Heart left ventricle (tissue), 16 donors: ENCODE results near the gene SRBD1. TPM values are rescaled to one million over a fixed set of nuclear protein-coding genes. Genes with fewer than 3 reads are reported as not detected.

Experiments
- ATAC-seq, 4 donors: fragments of 200-7000 bp; cut with Tn5 transposase; one replicate each; pipeline ENCODE4 v1.9.1; 2020 to 2022; ENCODE audit warnings: moderate library complexity in 4 of 4, mild to moderate bottlenecking in 3 of 4, moderate number of reproducible peaks in 1 of 4
- DNase-seq, 5 donors: peaks; one replicate each; pipeline ENCODE4 v3.0.0-alpha.2; 2020
- H3K27ac ChIP-seq, 12 donors: fragments of 200-600 bp; sonication (generic) in 4 of 12; one replicate each; pipeline versions ENCODE4 v1.5.0 to v1.8.0; 2016 to 2022; ENCODE audit warnings: mild to moderate bottlenecking in 2 of 12
- H3K27me3 ChIP-seq, 9 donors: fragments of 200-600 bp; sonication (generic) in 2 of 9; one replicate each; pipeline versions ENCODE4 v1.5.1 to v1.8.0; 2016 to 2022; ENCODE audit warnings: mild to moderate bottlenecking in 3 of 9
- H3K36me3 ChIP-seq, 9 donors: fragments of 200-600 bp; sonication (generic) in 2 of 9; one replicate each; pipeline versions ENCODE4 v1.5.0 to v1.8.0; 2018 to 2022; ENCODE audit warnings: mild to moderate bottlenecking in 2 of 9
- H3K4me1 ChIP-seq, 12 donors: fragments of 200-600 bp; sonication (generic) in 4 of 12; one replicate each; pipeline versions ENCODE4 v1.5.0 to v1.8.0; 2016 to 2022; ENCODE audit warnings: mild to moderate bottlenecking in 3 of 12
- H3K4me3 ChIP-seq, 12 donors: fragments of 200-600 bp; sonication (generic) in 4 of 12; one replicate each; pipeline versions ENCODE4 v1.5.0 to v1.8.0; 2017 to 2022; ENCODE audit warnings: mild to moderate bottlenecking in 9 of 12, moderate library complexity in 4 of 12
- H3K9me3 ChIP-seq, 12 donors: fragments of 200-600 bp; sonication (generic) in 4 of 12; one replicate each; pipeline versions ENCODE4 v1.5.0 to v1.8.0; 2016 to 2022; ENCODE audit warnings: mild to moderate bottlenecking in 1 of 12
- POLR2A ChIP-seq, 2 donors: fragments of 450-650 bp; IDR thresholded peaks; one replicate each; pipeline ENCODE4 v1.6.1; 2017; ENCODE audit warnings: antibody characterized with exemption in 2 of 2, mild to moderate bottlenecking in 2 of 2, moderate library complexity in 2 of 2
- WGBS, 4 donors: extraction: QIAGEN DNeasy Blood & Tissue Kit in 2 of 4; methylation state at CpG; one replicate each; pipeline versions ENCODE4 v1.1.5 to v1.1.7; 2013 to 2018; 5-methylcytosine and 5-hydroxymethylcytosine counted together
- intact Hi-C, 10 donors: fragments of 100-400 bp; cut with DNase I; formaldehyde crosslinking; loops; one replicate each; pipeline versions ENCODE4 v1.11.1 to v1.14.2; 2022
- polyA plus RNA-seq, 2 donors: library from polyadenylated mRNA; stranded (reverse); fragments of 200-250 nt; gene quantifications; one replicate each; pipeline ENCODE4 v1.2.3, GENCODE V29; 2013
- total RNA-seq, 9 donors: library from RNA; depleted of rRNA in 2 of 9; stranded (reverse); fragments of >200 nt in 2 of 9; fragmentation: NEBNext Ultra II Directional in 3 of 9; extraction: Animal tissue kit (Norgen Biotek cat#: 25700) in 3 of 9; gene quantifications; one replicate each; pipeline versions ENCODE4 v1.1.0 to v1.2.4, GENCODE V29; 2016 to 2023
- TF ChIP-seq, protein P1 (sequence below), 12 donors: fragments of 200-600 bp; sonication (generic) in 4 of 12; IDR thresholded peaks; one replicate each; pipeline versions ENCODE4 v1.5.0 to v1.8.0; 2018 to 2022; ENCODE audit warnings: antibody characterized with exemption in 12 of 12, mild to moderate bottlenecking in 5 of 12
- donor health status: ischemic (EF 13 %, LVEDD 7.1; RV severe dilation, severe dysfunction).
- donor health status: healthy with polysubstance abuse.
- donor health status: DM: no; HTN: yes; CAD: no.
- donor health status: DM: no; HTN: no; CAD: no.
- donor health status: ischemic (EF 25% LVEDD 6.9; RV normal size, moderate dysfunction).
- donor health status: ischemic (EF 25% LVEDD 5.7; RV mildly dilated, moderate dysfunction).
- donor health status: healthy.
- donor health status: DM: yes; HTN: yes; CAD: no.
- donor health status: ischemic (EF 35%, LVEDD 5.7; RV mildly dilated, moderate dysfunction).
- donor health status: nonischemic (EF 11% LVEDD 7.7; RV severe dilation, severe dysfunction).
- donor health status: DM: yes; HTN: yes; CAD: no.
- donor health status: PGD.
- donor health status: ischemic (EF 29% LVEDD 5.4; RV normal size, mild dysfunction).
- donor health status: nonischemic (EF 23%, LVEDD 6.1; RV moderate dilation, normal function).

The SRBD1 gene
- total and polyA plus RNA-seq, 11 donors = 3.0 to 16.9 (median 10.2) TPM

DNA sequence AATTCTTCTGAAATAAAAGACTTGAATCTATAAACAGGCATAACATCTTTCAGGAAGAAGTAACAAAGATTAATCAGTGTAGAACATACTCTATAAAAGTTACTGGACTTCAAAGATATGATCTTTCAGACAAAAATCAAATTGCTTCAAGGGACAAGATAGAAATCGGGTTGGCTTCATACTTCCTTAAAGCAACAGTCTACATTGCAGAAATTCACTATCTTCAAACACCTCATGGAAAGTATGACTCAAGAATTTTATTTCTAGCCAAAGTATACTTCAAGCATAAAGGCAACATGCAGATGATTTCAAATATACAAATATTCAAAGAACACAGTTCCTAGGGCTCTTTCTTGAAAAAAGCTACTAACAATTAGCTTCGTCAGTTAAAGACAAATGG is 240.7 kb downstream of the SRBD1 start:
- intact Hi-C loops = no loop called here
- Histone ChIP-seq H3K9me3 (no peaks in the 10 kb centered on the region), H3K27ac (no peak overlapping the region), H3K27me3 (no peaks in the 10 kb centered on the region), H3K36me3 (no peaks in the 10 kb centered on the region), H3K4me3 (no peak overlapping the region), H3K4me1 (no peaks in the 10 kb centered on the region)
- TF ChIP-seq, protein P1, sequence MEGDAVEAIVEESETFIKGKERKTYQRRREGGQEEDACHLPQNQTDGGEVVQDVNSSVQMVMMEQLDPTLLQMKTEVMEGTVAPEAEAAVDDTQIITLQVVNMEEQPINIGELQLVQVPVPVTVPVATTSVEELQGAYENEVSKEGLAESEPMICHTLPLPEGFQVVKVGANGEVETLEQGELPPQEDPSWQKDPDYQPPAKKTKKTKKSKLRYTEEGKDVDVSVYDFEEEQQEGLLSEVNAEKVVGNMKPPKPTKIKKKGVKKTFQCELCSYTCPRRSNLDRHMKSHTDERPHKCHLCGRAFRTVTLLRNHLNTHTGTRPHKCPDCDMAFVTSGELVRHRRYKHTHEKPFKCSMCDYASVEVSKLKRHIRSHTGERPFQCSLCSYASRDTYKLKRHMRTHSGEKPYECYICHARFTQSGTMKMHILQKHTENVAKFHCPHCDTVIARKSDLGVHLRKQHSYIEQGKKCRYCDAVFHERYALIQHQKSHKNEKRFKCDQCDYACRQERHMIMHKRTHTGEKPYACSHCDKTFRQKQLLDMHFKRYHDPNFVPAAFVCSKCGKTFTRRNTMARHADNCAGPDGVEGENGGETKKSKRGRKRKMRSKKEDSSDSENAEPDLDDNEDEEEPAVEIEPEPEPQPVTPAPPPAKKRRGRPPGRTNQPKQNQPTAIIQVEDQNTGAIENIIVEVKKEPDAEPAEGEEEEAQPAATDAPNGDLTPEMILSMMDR (IDR thresholded peaks at IDR 0.05) = no peak
- no peak for TF ChIP-seq POLR2A (IDR thresholded peaks at IDR 0.05)
- WGBS, 4 donors = 81% methylated on average over 2 of the region's 2 CpGs
- ATAC-seq = no peak
- no peak for DNase-seq

DNA sequence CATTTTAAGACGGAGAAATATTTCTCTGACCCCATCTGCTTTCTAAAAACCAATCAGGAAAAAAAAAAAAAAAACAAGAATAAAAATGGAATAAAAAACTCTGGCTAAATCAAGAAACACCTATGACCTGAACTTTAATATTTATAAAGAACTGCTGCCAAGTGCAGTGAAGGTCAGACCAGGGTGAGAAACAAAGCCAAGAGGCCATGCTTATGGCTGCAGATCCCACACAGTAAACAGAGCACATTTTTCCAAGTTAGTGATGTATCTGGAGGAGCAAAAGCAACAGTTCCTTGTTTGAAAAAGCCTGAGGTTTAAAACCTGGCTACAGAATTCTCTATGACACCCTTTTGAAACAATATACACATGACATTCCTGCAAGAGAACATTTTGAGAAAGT is 242.3 kb downstream of the SRBD1 start:
- no peak overlapping the region for H3K4me3 ChIP-seq
- H3K4me1 ChIP-seq = no peaks in the 10 kb centered on the region
- H3K9me3 ChIP-seq = no peaks in the 10 kb centered on the region
- TF ChIP-seq, protein P1 (IDR thresholded peaks at IDR 0.05) = no peak
- TF ChIP-seq POLR2A (IDR thresholded peaks at IDR 0.05) = no peak
- intact Hi-C loops = no loop called here
- H3K27me3 ChIP-seq = no peaks in the 10 kb centered on the region
- H3K27ac ChIP-seq = no peak overlapping the region
- 95 to 100% (median 97%) methylated on average over 1 of the region's 1 CpG for WGBS, 4 donors
- ATAC-seq = no peak
- DNase-seq = no peak
- H3K36me3 ChIP-seq = no peaks in the 10 kb centered on the region

DNA sequence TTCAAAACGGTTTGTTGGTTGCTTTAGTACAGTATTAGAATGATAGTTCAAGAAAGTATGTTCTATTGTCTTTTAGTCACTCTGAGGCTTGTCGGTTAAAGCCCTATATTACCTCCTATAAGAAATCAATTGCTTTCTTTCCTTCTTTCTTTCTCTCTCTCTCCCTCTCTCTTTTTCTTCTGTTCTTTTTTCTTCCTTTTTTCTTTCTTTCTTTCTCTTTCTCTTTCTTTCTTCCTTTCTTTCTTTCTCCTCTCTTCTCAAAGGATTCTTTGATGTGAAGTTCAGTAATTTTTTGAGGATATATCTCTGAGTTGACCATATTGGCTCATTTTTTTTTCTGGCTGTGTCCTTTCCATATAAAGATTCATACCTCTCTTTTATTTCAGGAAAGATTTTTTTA is 249.4 kb downstream of the SRBD1 start:
- DNase-seq (no peak), ATAC-seq (no peak)
- Histone ChIP-seq H3K27me3 (no peaks in the 10 kb centered on the region), H3K4me3 (no peak overlapping the region), H3K36me3 (no peaks in the 10 kb centered on the region), H3K4me1 (no peaks in the 10 kb centered on the region), H3K9me3 (no peaks in the 10 kb centered on the region), H3K27ac (no peak overlapping the region)
- intact Hi-C loops = no loop called here
- 85 to 90% (median 88%) methylated on average over 2 of the region's 2 CpGs for WGBS, 4 donors
- no peak for TF ChIP-seq POLR2A (IDR thresholded peaks at IDR 0.05)
- TF ChIP-seq, protein P1 (IDR thresholded peaks at IDR 0.05) = no peak

DNA sequence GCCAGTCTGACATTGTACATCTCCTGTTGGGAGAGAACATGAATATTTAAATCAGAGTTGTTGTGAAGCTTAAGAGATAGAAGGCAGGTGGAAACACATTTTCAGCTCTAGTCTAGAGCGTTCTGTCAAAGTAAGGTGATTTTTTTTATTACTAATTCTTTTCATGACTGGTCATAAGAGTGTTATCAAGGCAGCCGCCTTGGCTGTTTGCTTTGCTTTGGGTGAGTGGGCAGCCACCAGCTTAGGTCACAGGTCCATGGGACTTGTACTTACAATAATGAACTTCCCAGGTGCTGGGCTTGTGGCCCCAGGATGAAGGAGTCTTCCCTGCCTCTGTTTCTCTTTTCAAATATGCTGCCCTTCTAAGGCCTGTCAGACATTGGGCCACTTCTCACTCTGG is 256.3 kb downstream of the SRBD1 start:
- H3K27me3 ChIP-seq = no peaks in the 10 kb centered on the region
- no peak overlapping the region for H3K27ac ChIP-seq
- no peak for DNase-seq
- no peaks in the 10 kb centered on the region for H3K36me3 ChIP-seq
- no peaks in the 10 kb centered on the region for H3K9me3 ChIP-seq
- intact Hi-C loops = no loop called here
- ATAC-seq = no peak
- H3K4me3 ChIP-seq = no peak overlapping the region
- 93 to 100% (median 95%) methylated on average over 2 of the region's 2 CpGs for WGBS, 4 donors
- H3K4me1 ChIP-seq = no peaks in the 10 kb centered on the region
- no peak for TF ChIP-seq POLR2A (IDR thresholded peaks at IDR 0.05)
- TF ChIP-seq, protein P1 (IDR thresholded peaks at IDR 0.05) = no peak
